VCaP (cell line): ENCODE measurements around the gene SNAP25.

Experiments used
- H3K27ac ChIP-seq: fragments of 450-650 bp; 2 replicates; pipeline ENCODE4 v1.5.1; 2017
- CTCF ChIP-seq: fragments of 450-650 bp; conservative IDR thresholded peaks from 2 replicates; pipeline ENCODE4 v1.5.1; 2017; ENCODE audit warnings: mild to moderate bottlenecking, moderate library complexity

The SNAP25 gene

GRCh38 chr20:10250902-10251301 lies 32.3 kb downstream of the SNAP25 start:
- H3K27ac ChIP-seq, result no peak overlapping the region
- TF ChIP-seq CTCF, result no peak

GRCh38 chr20:10253780-10254179 lies 35.1 kb downstream of the SNAP25 start:
- TF ChIP-seq CTCF, result no peak
- H3K27ac ChIP-seq, result no peak overlapping the region

GRCh38 chr20:10255846-10256245 lies 37.2 kb downstream of the SNAP25 start:
- H3K27ac ChIP-seq, result no peak overlapping the region
- no peak for TF ChIP-seq CTCF

- no peak overlapping the region for H3K27ac ChIP-seq
- no peak for TF ChIP-seq CTCF
Measured at GRCh38 chr20:10259166-10259565, 40.5 kb downstream of the SNAP25 start.

- TF ChIP-seq CTCF, result no peak
- no peak overlapping the region for H3K27ac ChIP-seq
Measured at GRCh38 chr20:10260316-10260715, 41.7 kb downstream of the SNAP25 start.

GRCh38 chr20:10261702-10262101 lies 43.1 kb downstream of the SNAP25 start:
- no peak for TF ChIP-seq CTCF
- H3K27ac ChIP-seq, result no peak overlapping the region

GRCh38 chr20:10263385-10264165 lies 44.9 kb downstream of the SNAP25 start:
- TF ChIP-seq CTCF, result no peak
- no peak overlapping the region for H3K27ac ChIP-seq
